Measurements from ENCODE around the gene ATRNL1.
"Not testable (repeated sequence)": the region's sequence is repeated elsewhere in the genome, so short reads cannot be mapped to it uniquely, and the experiment has no call there.

ATRNL1 gene

GRCh38 chr10:115239761-115240160, 146.6 kb downstream of the ATRNL1 start:
- Histone ChIP-seq H3K9me3 (ENCODE audit: insufficient read depth, low read length, severe bottlenecking) (no peaks in the 10 kb centered on the region), H3K9ac (ENCODE audit: low read depth, low read length) (no peak overlapping the region), H4K20me1 (ENCODE audit: insufficient read depth, low read length) (no peaks in the 10 kb centered on the region), H3K79me2 (ENCODE audit: insufficient read depth, low read length) (no peaks in the 10 kb centered on the region), H3K4me1 (ENCODE audit: insufficient read depth, low read length) (no peaks in the 10 kb centered on the region), H3K36me3 (ENCODE audit: insufficient read depth, low read length) (no peaks in the 10 kb centered on the region), H3K27me3 (ENCODE audit: insufficient read depth, low read length, poor library complexity) (no peaks in the 10 kb centered on the region), H3K4me2 (ENCODE audit: insufficient read depth, low read length) (no peak overlapping the region), H2AFZ (ENCODE audit: low read depth, low read length) (no peak overlapping the region), H3K27ac (ENCODE audit: low read length) (no peak overlapping the region), H3K4me3 (ENCODE audit: low read depth in 1 of 2, low read length in 2 of 2) (no peak overlapping the region)
- no peak for ATAC-seq (ENCODE audit: insufficient read depth, low read depth)
- no peak for DNase-seq
- TF ChIP-seq EZH2 (IDR thresholded peaks at IDR 0.05; ENCODE audit: borderline replicate concordance, low read depth, low read length, severe bottlenecking) (no peak), CTCF (IDR thresholded peaks at IDR 0.05; ENCODE audit: borderline replicate concordance, extremely low read depth, low read length, poor library complexity, severe bottlenecking) (no peak)

GRCh38 chr10:115250784-115251183, 157.6 kb downstream of the ATRNL1 start:
- H3K4me3 ChIP-seq (ENCODE audit: low read depth in 1 of 2, low read length in 2 of 2): no peak overlapping the region
- no peak for ATAC-seq (ENCODE audit: insufficient read depth, low read depth)
- no peaks in the 10 kb centered on the region for H3K4me1 ChIP-seq (ENCODE audit: insufficient read depth, low read length)
- H3K4me2 ChIP-seq (ENCODE audit: insufficient read depth, low read length): no peak overlapping the region
- no peaks in the 10 kb centered on the region for H3K79me2 ChIP-seq (ENCODE audit: insufficient read depth, low read length)
- H4K20me1 ChIP-seq (ENCODE audit: insufficient read depth, low read length): no peaks in the 10 kb centered on the region
- no peaks in the 10 kb centered on the region for H3K9me3 ChIP-seq (ENCODE audit: insufficient read depth, low read length, severe bottlenecking)
- no peak overlapping the region for H2AFZ ChIP-seq (ENCODE audit: low read depth, low read length)
- H3K27ac ChIP-seq (ENCODE audit: low read length): no peak overlapping the region
- TF ChIP-seq CTCF (IDR thresholded peaks at IDR 0.05; ENCODE audit: borderline replicate concordance, extremely low read depth, low read length, poor library complexity, severe bottlenecking): no peak
- no peak for TF ChIP-seq EZH2 (IDR thresholded peaks at IDR 0.05; ENCODE audit: borderline replicate concordance, low read depth, low read length, severe bottlenecking)
- no peak overlapping the region for H3K9ac ChIP-seq (ENCODE audit: low read depth, low read length)
- no peaks in the 10 kb centered on the region for H3K27me3 ChIP-seq (ENCODE audit: insufficient read depth, low read length, poor library complexity)
- DNase-seq: no peak
- H3K36me3 ChIP-seq (ENCODE audit: insufficient read depth, low read length): no peaks in the 10 kb centered on the region

- not testable (repeated sequence) for H3K4me2 ChIP-seq (ENCODE audit: insufficient read depth, low read length); H3K9me3 ChIP-seq (ENCODE audit: insufficient read depth, low read length, severe bottlenecking); H3K4me1 ChIP-seq (ENCODE audit: insufficient read depth, low read length); H3K27me3 ChIP-seq (ENCODE audit: insufficient read depth, low read length, poor library complexity); ATAC-seq (ENCODE audit: insufficient read depth, low read depth); H2AFZ ChIP-seq (ENCODE audit: low read depth, low read length); DNase-seq; H3K36me3 ChIP-seq (ENCODE audit: insufficient read depth, low read length); H3K79me2 ChIP-seq (ENCODE audit: insufficient read depth, low read length); H4K20me1 ChIP-seq (ENCODE audit: insufficient read depth, low read length); H3K4me3 ChIP-seq (ENCODE audit: low read depth in 1 of 2, low read length in 2 of 2); H3K9ac ChIP-seq (ENCODE audit: low read depth, low read length); H3K27ac ChIP-seq (ENCODE audit: low read length)
These were observed 160.6 kb downstream of the ATRNL1 start for GRCh38 chr10:115253765-115254164.

- DNase-seq (no peak), ATAC-seq (ENCODE audit: insufficient read depth, low read depth) (no peak)
- Histone ChIP-seq H3K79me2 (ENCODE audit: insufficient read depth, low read length) (no peaks in the 10 kb centered on the region), H3K27me3 (ENCODE audit: insufficient read depth, low read length, poor library complexity) (no peaks in the 10 kb centered on the region), H3K4me1 (ENCODE audit: insufficient read depth, low read length) (no peaks in the 10 kb centered on the region), H2AFZ (ENCODE audit: low read depth, low read length) (no peak overlapping the region), H4K20me1 (ENCODE audit: insufficient read depth, low read length) (no peaks in the 10 kb centered on the region), H3K27ac (ENCODE audit: low read length) (no peak overlapping the region), H3K9ac (ENCODE audit: low read depth, low read length) (no peak overlapping the region), H3K4me2 (ENCODE audit: insufficient read depth, low read length) (no peak overlapping the region), H3K36me3 (ENCODE audit: insufficient read depth, low read length) (no peaks in the 10 kb centered on the region), H3K4me3 (ENCODE audit: low read depth in 1 of 2, low read length in 2 of 2) (no peak overlapping the region), H3K9me3 (ENCODE audit: insufficient read depth, low read length, severe bottlenecking) (no peaks in the 10 kb centered on the region)
- no peak for TF ChIP-seq CTCF (IDR thresholded peaks at IDR 0.05; ENCODE audit: borderline replicate concordance, extremely low read depth, low read length, poor library complexity, severe bottlenecking)
- TF ChIP-seq EZH2 (IDR thresholded peaks at IDR 0.05; ENCODE audit: borderline replicate concordance, low read depth, low read length, severe bottlenecking): no peak
These were observed 179.3 kb downstream of the ATRNL1 start for GRCh38 chr10:115272482-115272881.
